ENCODE measurements around the gene GNA12.

DNA sequence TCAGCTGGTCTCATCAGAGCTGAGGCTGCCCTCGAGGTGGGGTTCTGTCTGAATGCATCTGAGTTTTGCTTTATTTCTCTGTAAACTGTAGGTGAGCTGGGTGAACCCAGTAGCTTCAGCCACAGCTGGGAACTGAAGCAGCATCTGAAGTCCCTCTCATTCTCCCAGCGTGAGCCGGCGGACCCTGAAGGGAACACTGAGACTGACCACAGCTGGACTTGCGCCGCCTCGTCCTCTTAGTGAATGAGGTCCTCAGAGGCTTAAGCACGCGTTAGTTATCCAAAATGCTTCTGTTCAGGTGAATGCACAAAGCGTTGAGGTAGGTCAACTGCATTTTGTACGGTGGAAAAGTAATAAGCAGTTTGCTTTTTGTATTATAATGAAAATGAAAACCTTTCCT is 79.5 kb downstream of the GNA12 start:
- no peak for TF ChIP-seq ZFX (IDR thresholded peaks at IDR 0.05)
- TF ChIP-seq, protein P1, sequence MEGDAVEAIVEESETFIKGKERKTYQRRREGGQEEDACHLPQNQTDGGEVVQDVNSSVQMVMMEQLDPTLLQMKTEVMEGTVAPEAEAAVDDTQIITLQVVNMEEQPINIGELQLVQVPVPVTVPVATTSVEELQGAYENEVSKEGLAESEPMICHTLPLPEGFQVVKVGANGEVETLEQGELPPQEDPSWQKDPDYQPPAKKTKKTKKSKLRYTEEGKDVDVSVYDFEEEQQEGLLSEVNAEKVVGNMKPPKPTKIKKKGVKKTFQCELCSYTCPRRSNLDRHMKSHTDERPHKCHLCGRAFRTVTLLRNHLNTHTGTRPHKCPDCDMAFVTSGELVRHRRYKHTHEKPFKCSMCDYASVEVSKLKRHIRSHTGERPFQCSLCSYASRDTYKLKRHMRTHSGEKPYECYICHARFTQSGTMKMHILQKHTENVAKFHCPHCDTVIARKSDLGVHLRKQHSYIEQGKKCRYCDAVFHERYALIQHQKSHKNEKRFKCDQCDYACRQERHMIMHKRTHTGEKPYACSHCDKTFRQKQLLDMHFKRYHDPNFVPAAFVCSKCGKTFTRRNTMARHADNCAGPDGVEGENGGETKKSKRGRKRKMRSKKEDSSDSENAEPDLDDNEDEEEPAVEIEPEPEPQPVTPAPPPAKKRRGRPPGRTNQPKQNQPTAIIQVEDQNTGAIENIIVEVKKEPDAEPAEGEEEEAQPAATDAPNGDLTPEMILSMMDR (conservative IDR thresholded peaks at IDR 0.05) = no peak
